T-helper 17 cell (primary cell): ENCODE results near the gene BEST3. TPM values are rescaled to one million over a fixed set of nuclear protein-coding genes. Genes with fewer than 3 reads are reported as not detected.
A peak's percentile ranks its signal among the peaks of the same experiment; 100 is the strongest.

Experiments
- ATAC-seq: fragments of 150-1000 bp; cut with Tn5 transposase; 2 replicates; pipeline ENCODE4 v1.10.0; 2021; ENCODE audit warnings: mild to moderate bottlenecking, moderate library complexity
- DNase-seq, 3 donors: peaks; one replicate each; pipeline versions ENCODE4 v3.0.0 to v3.0.0-alpha.2; 2020 to 2021
- H3K9me3 ChIP-seq: one replicate; pipeline ENCODE4 v1.7.0; 2013; ENCODE audit warnings: low read length, mild to moderate bottlenecking; ENCODE audit not compliant: control insufficient read depth, poor library complexity, severe bottlenecking
- H3K27ac Mint-ChIP-seq: one replicate; pipeline ENCODE4 v1.8.0; 2022; ENCODE audit warnings: mild to moderate bottlenecking, moderate library complexity, mixed read lengths
- H3K27me3 Mint-ChIP-seq: one replicate; pipeline ENCODE4 v1.8.0; 2022; ENCODE audit warnings: mixed read lengths
- H3K36me3 Mint-ChIP-seq: one replicate; pipeline ENCODE4 v1.8.0; 2022; ENCODE audit warnings: low read depth, mixed read lengths
- H3K4me1 Mint-ChIP-seq: one replicate; pipeline ENCODE4 v1.8.0; 2022; ENCODE audit warnings: mild to moderate bottlenecking, mixed read lengths
- H3K4me3 Mint-ChIP-seq: one replicate; pipeline ENCODE4 v1.8.0; 2022; ENCODE audit warnings: mild to moderate bottlenecking, moderate library complexity, mixed read lengths
- total RNA-seq, 4 donors: library from RNA in 2 of 4; stranded (reverse) in 2 of 4; gene quantifications; one replicate each; pipeline ENCODE4 v1.2.3 and lab custom pipeline; 2022 to 2026

The BEST3 gene
- total RNA-seq, 2 donors from 2014 or later, result 0.44 TPM; not detected in 1

- no peaks in the 10 kb centered on the region for H3K9me3 ChIP-seq
- Mint-ChIP-seq H3K27ac (no peak overlapping the region), H3K4me3 (no peak overlapping the region), H3K4me1 (no peaks in the 10 kb centered on the region), H3K27me3 (peaks cover 34% of the 10 kb centered on the region), H3K36me3 (peaks cover 3% of the 10 kb centered on the region)
- no peak for DNase-seq
- ATAC-seq, result no peak
Observed at GRCh38 chr12:69653703-69654102, 45.4 kb downstream of the BEST3 start.

- ATAC-seq (no peak), DNase-seq (no peak)
- Mint-ChIP-seq H3K27ac (no peak overlapping the region), H3K4me3 (no peak overlapping the region), H3K27me3 (peaks cover 44% of the 10 kb centered on the region), H3K4me1 (no peaks in the 10 kb centered on the region), H3K36me3 (peaks cover 3% of the 10 kb centered on the region)
- no peaks in the 10 kb centered on the region for H3K9me3 ChIP-seq
Observed at GRCh38 chr12:69651922-69652321, 47.2 kb downstream of the BEST3 start.

- no peak overlapping the region for H3K27ac Mint-ChIP-seq
- peaks cover 3% of the 10 kb centered on the region for H3K36me3 Mint-ChIP-seq
- no peaks in the 10 kb centered on the region for H3K4me1 Mint-ChIP-seq
- H3K9me3 ChIP-seq, result no peaks in the 10 kb centered on the region
- peaks cover 49% of the 10 kb centered on the region for H3K27me3 Mint-ChIP-seq
- H3K4me3 Mint-ChIP-seq, result no peak overlapping the region
- no peak for DNase-seq
- no peak for ATAC-seq
Observed at GRCh38 chr12:69649529-69649928, 49.6 kb downstream of the BEST3 start.

GRCh38 chr12:69648476-69648875 lies 50.6 kb downstream of the BEST3 start:
- DNase-seq (no peak), ATAC-seq (no peak)
- Mint-ChIP-seq H3K4me1 (no peaks in the 10 kb centered on the region), H3K36me3 (peaks cover 3% of the 10 kb centered on the region), H3K27ac (no peak overlapping the region), H3K27me3 (peaks cover 49% of the 10 kb centered on the region), H3K4me3 (no peak overlapping the region)
- H3K9me3 ChIP-seq, result no peaks in the 10 kb centered on the region

GRCh38 chr12:69647178-69647577 lies 51.9 kb downstream of the BEST3 start:
- peaks cover 40% of the 10 kb centered on the region for H3K27me3 Mint-ChIP-seq
- ATAC-seq, result no peak
- no peak for DNase-seq
- H3K9me3 ChIP-seq, result no peaks in the 10 kb centered on the region
- H3K36me3 Mint-ChIP-seq, result peaks cover 3% of the 10 kb centered on the region
- no peaks in the 10 kb centered on the region for H3K4me1 Mint-ChIP-seq
- no peak overlapping the region for H3K27ac Mint-ChIP-seq
- no peak overlapping the region for H3K4me3 Mint-ChIP-seq

DNA sequence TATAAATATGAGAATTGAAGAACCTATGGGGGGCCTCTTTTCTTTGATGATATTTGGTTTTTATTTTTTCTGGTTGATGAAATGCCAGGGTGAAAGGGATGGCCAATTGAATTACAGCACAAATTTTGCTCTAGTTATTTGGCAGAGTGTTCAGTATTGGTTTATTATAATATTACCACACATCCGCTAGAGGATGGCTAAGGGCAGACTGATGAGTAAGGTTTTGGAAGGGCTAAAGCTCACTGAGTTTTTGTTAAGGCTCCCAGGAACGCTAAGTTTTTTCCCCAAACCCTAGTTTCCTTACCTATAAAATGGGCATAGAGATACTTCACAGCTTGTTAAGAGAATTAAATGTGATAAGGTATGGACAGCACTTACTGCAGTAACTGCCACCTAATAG lies 54.1 kb downstream of the BEST3 start:
- no peaks in the 10 kb centered on the region for H3K9me3 ChIP-seq
- Mint-ChIP-seq H3K36me3 (no peaks in the 10 kb centered on the region), H3K27me3 (peaks cover 29% of the 10 kb centered on the region), H3K4me1 (no peaks in the 10 kb centered on the region), H3K27ac (no peak overlapping the region), H3K4me3 (no peak overlapping the region)
- no peak for ATAC-seq
- DNase-seq, result no peak

GRCh38 chr12:69644511-69644910 lies 54.6 kb downstream of the BEST3 start:
- DNase-seq, result no peak
- Mint-ChIP-seq H3K4me1 (peaks cover 1% of the 10 kb centered on the region), H3K36me3 (no peaks in the 10 kb centered on the region), H3K4me3 (no peak overlapping the region), H3K27me3 (peaks cover 24% of the 10 kb centered on the region), H3K27ac (no peak overlapping the region)
- ATAC-seq, result no peak
- H3K9me3 ChIP-seq, result no peaks in the 10 kb centered on the region

DNA sequence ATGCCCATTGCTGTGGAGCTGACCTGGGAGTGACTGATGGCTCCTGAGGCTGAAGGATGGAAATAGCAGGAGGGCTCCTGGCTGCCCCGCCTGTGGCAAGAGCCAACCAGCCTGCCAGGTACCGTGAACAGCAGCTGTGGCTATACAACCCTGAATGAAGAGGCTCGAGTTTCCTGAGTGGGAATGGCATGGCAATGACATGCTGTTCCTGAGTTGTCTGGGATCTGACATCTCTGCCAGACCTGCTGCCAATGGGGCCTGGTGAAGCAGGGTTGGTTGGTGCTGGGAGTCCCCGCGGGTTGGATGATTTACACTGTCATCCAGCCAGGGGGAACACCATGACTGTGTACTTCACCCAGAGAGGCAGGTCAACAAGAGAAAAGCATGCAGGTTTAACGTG lies 56.6 kb downstream of the BEST3 start:
- Mint-ChIP-seq H3K36me3 (no peaks in the 10 kb centered on the region), H3K4me1 (peaks cover 2% of the 10 kb centered on the region), H3K4me3 (no peak overlapping the region), H3K27me3 (peaks cover 10% of the 10 kb centered on the region), H3K27ac (no peak overlapping the region)
- no peak for DNase-seq
- no peak for ATAC-seq
- no peaks in the 10 kb centered on the region for H3K9me3 ChIP-seq

DNA sequence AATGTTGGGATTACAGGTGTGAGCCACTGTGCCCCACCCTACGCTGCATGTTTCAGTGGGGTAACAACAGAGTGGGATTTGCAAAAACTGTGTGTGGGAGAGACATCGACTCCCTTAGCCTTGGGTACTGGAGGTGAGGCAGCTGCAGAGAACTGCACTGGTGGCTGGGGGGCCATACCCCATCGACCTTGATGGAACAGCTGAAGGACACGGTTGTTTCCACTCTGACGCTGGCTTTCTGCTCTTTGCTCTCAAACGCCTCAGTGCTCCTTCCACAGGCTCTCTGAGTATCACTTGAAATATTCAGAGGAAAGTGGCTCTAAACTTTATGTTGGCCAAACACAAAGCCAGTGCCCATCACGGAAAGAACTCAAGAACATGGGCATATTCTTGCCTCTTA lies 57.6 kb downstream of the BEST3 start:
- Mint-ChIP-seq H3K4me3 (no peak overlapping the region), H3K4me1 (peaks cover 2% of the 10 kb centered on the region), H3K36me3 (no peaks in the 10 kb centered on the region), H3K27ac (no peak overlapping the region), H3K27me3 (peaks cover 3% of the 10 kb centered on the region)
- ATAC-seq, result no peak
- DNase-seq, result no peak
- no peaks in the 10 kb centered on the region for H3K9me3 ChIP-seq

GRCh38 chr12:69639400-69640016 lies 59.6 kb downstream of the BEST3 start:
- no peak overlapping the region for H3K4me3 Mint-ChIP-seq
- DNase-seq (peak; percentile 37 to 50 (median 38)), ATAC-seq (peak; percentile 87)
- H3K4me1 Mint-ChIP-seq, result peaks cover 2% of the 10 kb centered on the region
- H3K9me3 ChIP-seq, result no peaks in the 10 kb centered on the region
- H3K27me3 Mint-ChIP-seq, result no peaks in the 10 kb centered on the region
- H3K27ac Mint-ChIP-seq, result no peak overlapping the region
- H3K36me3 Mint-ChIP-seq, result no peaks in the 10 kb centered on the region

DNA sequence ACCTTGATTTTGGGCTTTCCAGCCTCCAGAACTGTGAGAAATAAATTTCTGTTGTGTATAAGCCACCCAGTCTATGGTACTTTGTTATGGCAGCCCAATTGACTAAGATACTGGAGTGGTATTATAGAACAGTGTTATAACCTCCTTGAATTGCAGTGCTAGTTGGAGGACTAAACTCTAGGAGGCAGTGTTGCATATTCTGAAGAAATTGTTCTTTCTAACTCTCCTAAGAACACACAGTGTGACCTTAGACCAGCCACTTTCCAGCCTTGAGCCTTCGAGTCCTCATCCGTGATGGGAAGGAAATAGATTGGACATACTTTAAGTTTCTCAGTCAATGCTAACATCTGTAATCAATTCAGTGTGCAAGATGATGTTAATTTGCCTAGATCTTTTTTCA lies 66.0 kb downstream of the BEST3 start:
- no peak for DNase-seq
- H3K4me3 Mint-ChIP-seq, result no peak overlapping the region
- no peaks in the 10 kb centered on the region for H3K9me3 ChIP-seq
- ATAC-seq, result no peak
- no peaks in the 10 kb centered on the region for H3K4me1 Mint-ChIP-seq
- no peaks in the 10 kb centered on the region for H3K36me3 Mint-ChIP-seq
- H3K27ac Mint-ChIP-seq, result no peak overlapping the region
- peaks cover 8% of the 10 kb centered on the region for H3K27me3 Mint-ChIP-seq

DNA sequence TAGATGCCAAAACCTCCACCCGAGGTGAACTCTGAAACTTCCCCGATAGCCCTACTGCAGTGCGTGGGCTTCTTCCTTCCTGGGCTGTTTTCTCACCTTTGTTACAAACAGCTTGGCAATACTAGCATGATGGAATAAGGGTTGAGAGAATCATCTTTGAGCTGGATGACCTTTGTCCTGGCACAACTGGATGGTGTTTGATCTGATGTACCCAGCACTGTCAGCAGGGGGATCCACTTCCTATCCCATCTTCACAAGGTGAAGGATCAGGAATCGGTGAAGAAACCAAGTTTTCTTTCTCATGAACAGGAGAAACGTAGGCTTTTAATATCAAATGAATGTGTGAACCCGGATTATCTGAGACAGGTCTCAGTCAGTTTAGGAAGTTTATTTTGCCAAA lies 68.9 kb downstream of the BEST3 start:
- no peak overlapping the region for H3K4me3 Mint-ChIP-seq
- no peaks in the 10 kb centered on the region for H3K4me1 Mint-ChIP-seq
- no peak for ATAC-seq
- peaks cover 31% of the 10 kb centered on the region for H3K27me3 Mint-ChIP-seq
- no peak overlapping the region for H3K27ac Mint-ChIP-seq
- no peak for DNase-seq
- no peaks in the 10 kb centered on the region for H3K36me3 Mint-ChIP-seq
- no peaks in the 10 kb centered on the region for H3K9me3 ChIP-seq

GRCh38 chr12:69627501-69627900 lies 71.6 kb downstream of the BEST3 start:
- H3K4me1 Mint-ChIP-seq, result no peaks in the 10 kb centered on the region
- no peaks in the 10 kb centered on the region for H3K36me3 Mint-ChIP-seq
- peaks cover 38% of the 10 kb centered on the region for H3K27me3 Mint-ChIP-seq
- no peak overlapping the region for H3K4me3 Mint-ChIP-seq
- no peak for DNase-seq
- no peak overlapping the region for H3K27ac Mint-ChIP-seq
- no peaks in the 10 kb centered on the region for H3K9me3 ChIP-seq
- ATAC-seq, result no peak

DNA sequence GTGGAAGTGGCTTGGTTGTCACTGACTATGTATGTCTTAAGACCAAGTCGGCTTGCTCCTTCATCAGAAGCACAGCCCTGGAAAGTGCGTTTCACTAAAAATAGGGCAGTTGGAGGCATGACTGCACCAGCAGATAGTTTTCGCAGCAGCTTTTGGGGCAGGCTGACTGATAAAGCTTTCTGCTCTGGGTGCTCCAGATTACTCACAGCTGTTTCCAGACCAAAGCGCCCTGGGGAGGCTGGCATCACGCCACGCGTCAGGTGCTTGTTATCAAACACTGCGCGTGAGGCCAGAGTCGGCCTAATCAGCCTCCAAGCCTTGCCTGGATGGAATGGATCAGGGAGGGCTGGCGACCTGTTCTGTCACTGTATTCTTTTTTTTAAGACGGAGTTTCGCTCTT lies 75.1 kb downstream of the BEST3 start:
- Mint-ChIP-seq H3K4me1 (no peaks in the 10 kb centered on the region), H3K27ac (no peak overlapping the region), H3K27me3 (peaks cover 52% of the 10 kb centered on the region), H3K36me3 (no peaks in the 10 kb centered on the region), H3K4me3 (no peak overlapping the region)
- ATAC-seq (no peak), DNase-seq (no peak)
- H3K9me3 ChIP-seq, result no peaks in the 10 kb centered on the region
